IMR-90 (cell line): Measurements from ENCODE around the gene CDK8. TPM values are rescaled to one million over a fixed set of nuclear protein-coding genes. Genes with fewer than 3 reads are reported as not detected.

Experiments
- ATAC-seq: fragments of 200-7000 bp; cut with Tn5 transposase; 2 replicates; pipeline ENCODE4 v1.9.1; 2020; ENCODE audit warnings: low read depth, mild to moderate bottlenecking, moderate library complexity
- BruUV-seq: library from RNA; stranded (reverse); fragments of 400-500 nt; replicated peaks from 2 replicates; lab custom pipeline; 2021; lab: Mats Ljungman, UMichigan
- CTCF ChIA-PET: fragments of 300-600 bp; formaldehyde crosslinking; extraction: SDS; loops from one replicate; lab custom pipeline; 2021; ENCODE audit warnings: antibody characterized with exemption; lab: Yijun Ruan, JAX
- POLR2A ChIA-PET: fragments of 300-600 bp; sonication (Branson Sonifier 250); formaldehyde crosslinking; loops from one replicate; lab custom pipeline; 2022; ENCODE audit warnings: antibody characterized with exemption; ENCODE audit not compliant: unreplicated experiment; lab: Charles Lee
- DNase-seq: peaks from one replicate; pipeline ENCODE4 v3.0.0; 2013
- H2AFZ ChIP-seq: replicated peaks from 2 replicates; pipeline ENCODE3; 2013; ENCODE audit warnings: low read length, mild to moderate bottlenecking; ENCODE audit not compliant: poor library complexity
- H2AK5ac ChIP-seq: 2 replicates; pipeline ENCODE4 v1.6.1; 2013; ENCODE audit warnings: low read depth, low read length, inconsistent platforms
- H2AK9ac ChIP-seq: replicated peaks from 2 replicates; pipeline ENCODE3; 2013; ENCODE audit warnings: mild to moderate bottlenecking, low read depth, low read length, moderate library complexity; ENCODE audit not compliant: poor library complexity
- H2BK120ac ChIP-seq: 2 replicates; pipeline ENCODE4 v1.6.1; 2013; ENCODE audit warnings: low read depth, low read length, inconsistent platforms
- H2BK15ac ChIP-seq: 3 replicates; pipeline ENCODE4 v1.6.1; 2013; ENCODE audit warnings: low read depth, low read length, inconsistent platforms
- H2BK20ac ChIP-seq: 2 replicates; pipeline ENCODE4 v1.6.1; 2013; ENCODE audit warnings: low read depth, mild to moderate bottlenecking, inconsistent platforms, low read length, moderate library complexity
- H2BK5ac ChIP-seq: 2 replicates; pipeline ENCODE4 v1.6.1; 2013; ENCODE audit warnings: mild to moderate bottlenecking, low read depth, low read length, inconsistent platforms; ENCODE audit not compliant: poor library complexity, severe bottlenecking
- H3K14ac ChIP-seq: replicated peaks from 2 replicates; pipeline ENCODE4 v1.6.1; 2013; ENCODE audit warnings: low read depth, low read length, inconsistent platforms
- H3K18ac ChIP-seq: 2 replicates; pipeline ENCODE4 v1.6.1; 2013; ENCODE audit warnings: low read depth, low read length, control low read depth
- H3K23ac ChIP-seq: 2 replicates; pipeline ENCODE4 v1.6.1; 2013; ENCODE audit warnings: low read depth, low read length, inconsistent platforms
- H3K27ac ChIP-seq: 2 replicates; pipeline ENCODE4 v1.5.1; 2013; ENCODE audit warnings: mild to moderate bottlenecking, control low read depth, low read length; ENCODE audit not compliant: insufficient read depth
- H3K27me3 ChIP-seq: 2 replicates; pipeline ENCODE4 v1.6.1; 2013; ENCODE audit warnings: low read length; ENCODE audit not compliant: control insufficient read depth, insufficient read depth
- H3K36me3 ChIP-seq: 2 replicates; pipeline ENCODE4 v1.6.1; 2013; ENCODE audit warnings: low read length, mixed read lengths; ENCODE audit not compliant: control insufficient read depth, insufficient read depth
- H3K4ac ChIP-seq: 2 replicates; pipeline ENCODE4 v1.6.1; 2013; ENCODE audit warnings: low read depth, low read length, inconsistent platforms
- H3K4me1 ChIP-seq: 2 replicates; pipeline ENCODE4 v1.6.1; 2013; ENCODE audit warnings: low read length, mixed read lengths; ENCODE audit not compliant: control insufficient read depth, insufficient read depth
- H3K4me2 ChIP-seq: 2 replicates; pipeline ENCODE4 v1.6.1; 2013; ENCODE audit warnings: low read depth, mild to moderate bottlenecking, control low read depth, low read length, moderate library complexity
- H3K4me3 ChIP-seq: 2 replicates; pipeline ENCODE4 v1.5.1; 2013; ENCODE audit warnings: low read depth, mild to moderate bottlenecking, control low read depth, low read length, moderate library complexity; ENCODE audit not compliant: insufficient read depth
- H3K56ac ChIP-seq: 2 replicates; pipeline ENCODE4 v1.6.1; 2013; ENCODE audit warnings: low read length, inconsistent platforms; ENCODE audit not compliant: insufficient read depth; ENCODE audit errors: extremely low read depth
- H3K79me1 ChIP-seq, 2 experiments: 2 replicates each; pipeline ENCODE4 v1.6.1; 2013; ENCODE audit warnings: low read length in 2 of 2, inconsistent platforms in 1 of 2, low read depth in 1 of 2
- H3K9ac ChIP-seq: 2 replicates; pipeline ENCODE4 v1.6.1; 2013; ENCODE audit warnings: low read depth, low read length, control low read depth
- H3K9me1 ChIP-seq: 2 replicates; pipeline ENCODE4 v1.6.1; 2013; ENCODE audit warnings: low read length, inconsistent platforms; ENCODE audit not compliant: insufficient read depth
- H3K9me3 ChIP-seq: 2 replicates; pipeline ENCODE4 v1.6.1; 2013; ENCODE audit warnings: low read length; ENCODE audit not compliant: control insufficient read depth, insufficient read depth
- H4K20me1 ChIP-seq: 2 replicates; pipeline ENCODE4 v1.6.1; 2013; ENCODE audit warnings: low read length, inconsistent platforms; ENCODE audit not compliant: insufficient read depth
- H4K5ac ChIP-seq: 2 replicates; pipeline ENCODE4 v1.6.1; 2013; ENCODE audit warnings: mild to moderate bottlenecking, low read depth, low read length, control low read depth
- H4K8ac ChIP-seq, 2 experiments: 2 replicates each; pipeline ENCODE4 v1.6.1; 2013; ENCODE audit warnings: low read depth in 2 of 2, low read length in 2 of 2, control low read depth in 1 of 2, inconsistent platforms in 1 of 2
- H4K91ac ChIP-seq: 2 replicates; pipeline ENCODE4 v1.6.1; 2013; ENCODE audit warnings: low read depth, low read length, inconsistent platforms; ENCODE audit not compliant: insufficient read depth
- BHLHE40 ChIP-seq: fragments of 150-350 bp; IDR thresholded peaks from 2 replicates; pipeline ENCODE4 v1.6.1; 2016; ENCODE audit warnings: mild to moderate bottlenecking, low read depth, low read length
- CEBPB ChIP-seq: IDR thresholded peaks from 2 replicates; pipeline ENCODE4 v1.6.1; 2012; ENCODE audit warnings: low read depth, low read length, improper control_type of control experiment
- FOS ChIP-seq: fragments of 150-350 bp; IDR thresholded peaks from 2 replicates; pipeline ENCODE4 v1.6.1; 2016; ENCODE audit warnings: low read depth, low read length
- MAZ ChIP-seq: IDR thresholded peaks from 2 replicates; pipeline ENCODE4 v1.6.1; 2012; ENCODE audit warnings: low read depth, mild to moderate bottlenecking, low read length, improper control_type of control experiment, moderate library complexity, borderline replicate concordance
- MXI1 ChIP-seq: IDR thresholded peaks from 2 replicates; pipeline ENCODE4 v1.6.1; 2012; ENCODE audit warnings: low read depth, mild to moderate bottlenecking, low read length, moderate library complexity, borderline replicate concordance
- NFE2L2 ChIP-seq: fragments of 150-350 bp; IDR thresholded peaks from 2 replicates; pipeline ENCODE4 v1.6.1; 2016; ENCODE audit warnings: low read depth, mild to moderate bottlenecking, low read length
- POLR2A ChIP-seq: IDR thresholded peaks from 2 replicates; pipeline ENCODE4 v1.6.1; 2012; ENCODE audit warnings: mild to moderate bottlenecking, low read depth, low read length
- RAD21 ChIP-seq: IDR thresholded peaks from 2 replicates; pipeline ENCODE4 v1.6.1; 2012; ENCODE audit warnings: low read length, improper control_type of control experiment
- RCOR1 ChIP-seq: IDR thresholded peaks from 2 replicates; pipeline ENCODE4 v1.6.1; 2012; ENCODE audit warnings: mild to moderate bottlenecking, low read length, improper control_type of control experiment; ENCODE audit not compliant: insufficient replicate concordance
- RFX5 ChIP-seq: IDR thresholded peaks from 2 replicates; pipeline ENCODE4 v1.8.0; 2012; ENCODE audit warnings: low read depth, mild to moderate bottlenecking, low read length, moderate library complexity
- SMC3 ChIP-seq: fragments of 150-350 bp; IDR thresholded peaks from 2 replicates; pipeline ENCODE4 v1.6.1; 2016; ENCODE audit warnings: low read depth, mild to moderate bottlenecking, antibody characterized with exemption, low read length, moderate library complexity
- dilution Hi-C: fragments of 300-500 bp; cut with HindIII; formaldehyde crosslinking; loops from one replicate; pipeline ENCODE4 v1.14.3; 2018; ENCODE audit warnings: low sequenced_read_pairs; ENCODE audit not compliant: unreplicated experiment
- in situ Hi-C: fragments of 300-500 bp; cut with MboI; formaldehyde crosslinking; loops from 3 replicates; pipeline ENCODE4 v1.14.3; 2019; ENCODE audit warnings: low sequenced_read_pairs, inconsistent platforms, mixed read lengths
- intact Hi-C: fragments of 100-400 bp; cut with micrococcal nuclease; formaldehyde crosslinking; loops from 2 replicates; pipeline ENCODE4 v1.10.0; 2022
- polyA plus RNA-seq, 3 experiments: library from polyadenylated mRNA; depleted of rRNA; stranded (reverse); fragments of >200 nt; gene quantifications; 2 replicates each; pipeline ENCODE4 v1.2.3, GENCODE V29; 2012; ENCODE audit warnings: low replicate concordance in 1 of 3
- total RNA-seq: library from RNA; depleted of rRNA; stranded (reverse); fragments of >200 nt; gene quantifications from 2 replicates; pipeline ENCODE4 v1.2.3, GENCODE V29; 2012
- TF ChIP-seq, protein P1 (sequence below): conservative IDR thresholded peaks from 2 replicates; pipeline ENCODE4 v1.5.1; 2012; ENCODE audit warnings: mild to moderate bottlenecking, low read depth, low read length, improper control_type of control experiment
- TF ChIP-seq, protein P2 (sequence below): fragments of 150-350 bp; IDR thresholded peaks from 2 replicates; pipeline ENCODE4 v1.6.1; 2016; ENCODE audit warnings: low read depth, mild to moderate bottlenecking, low read length, moderate library complexity, borderline replicate concordance

Gene CDK8
- total and polyA plus RNA-seq, 2 of the 4 experiments (the other 2 are of a cell fraction), result 15.4 to 19.0 TPM

DNA sequence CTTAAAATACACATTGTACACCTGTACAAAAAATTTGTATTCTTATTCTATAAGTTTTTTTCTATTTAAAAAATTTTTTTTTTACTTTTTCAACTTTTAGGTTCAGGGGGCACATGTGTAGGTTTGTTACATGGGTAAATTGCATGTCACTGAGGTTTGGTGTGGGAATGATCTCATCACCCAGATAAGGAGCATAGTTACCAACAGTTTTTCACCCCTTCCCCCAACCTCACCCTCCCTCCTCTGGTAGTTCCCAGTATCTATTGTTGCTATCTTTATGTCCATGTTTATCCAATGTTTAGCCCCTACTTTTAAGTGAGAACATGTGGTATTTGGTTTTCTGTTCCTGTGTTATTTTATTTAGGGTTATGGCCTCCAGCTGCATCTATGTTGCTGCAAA is 89.9 kb downstream of the CDK8 start:
- in situ Hi-C loops (no loop called here), dilution Hi-C loops (no loop called here)
- TF ChIP-seq, protein P1, sequence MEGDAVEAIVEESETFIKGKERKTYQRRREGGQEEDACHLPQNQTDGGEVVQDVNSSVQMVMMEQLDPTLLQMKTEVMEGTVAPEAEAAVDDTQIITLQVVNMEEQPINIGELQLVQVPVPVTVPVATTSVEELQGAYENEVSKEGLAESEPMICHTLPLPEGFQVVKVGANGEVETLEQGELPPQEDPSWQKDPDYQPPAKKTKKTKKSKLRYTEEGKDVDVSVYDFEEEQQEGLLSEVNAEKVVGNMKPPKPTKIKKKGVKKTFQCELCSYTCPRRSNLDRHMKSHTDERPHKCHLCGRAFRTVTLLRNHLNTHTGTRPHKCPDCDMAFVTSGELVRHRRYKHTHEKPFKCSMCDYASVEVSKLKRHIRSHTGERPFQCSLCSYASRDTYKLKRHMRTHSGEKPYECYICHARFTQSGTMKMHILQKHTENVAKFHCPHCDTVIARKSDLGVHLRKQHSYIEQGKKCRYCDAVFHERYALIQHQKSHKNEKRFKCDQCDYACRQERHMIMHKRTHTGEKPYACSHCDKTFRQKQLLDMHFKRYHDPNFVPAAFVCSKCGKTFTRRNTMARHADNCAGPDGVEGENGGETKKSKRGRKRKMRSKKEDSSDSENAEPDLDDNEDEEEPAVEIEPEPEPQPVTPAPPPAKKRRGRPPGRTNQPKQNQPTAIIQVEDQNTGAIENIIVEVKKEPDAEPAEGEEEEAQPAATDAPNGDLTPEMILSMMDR, result no peak
- TF ChIP-seq MXI1, result no peak
- TF ChIP-seq, protein P2, sequence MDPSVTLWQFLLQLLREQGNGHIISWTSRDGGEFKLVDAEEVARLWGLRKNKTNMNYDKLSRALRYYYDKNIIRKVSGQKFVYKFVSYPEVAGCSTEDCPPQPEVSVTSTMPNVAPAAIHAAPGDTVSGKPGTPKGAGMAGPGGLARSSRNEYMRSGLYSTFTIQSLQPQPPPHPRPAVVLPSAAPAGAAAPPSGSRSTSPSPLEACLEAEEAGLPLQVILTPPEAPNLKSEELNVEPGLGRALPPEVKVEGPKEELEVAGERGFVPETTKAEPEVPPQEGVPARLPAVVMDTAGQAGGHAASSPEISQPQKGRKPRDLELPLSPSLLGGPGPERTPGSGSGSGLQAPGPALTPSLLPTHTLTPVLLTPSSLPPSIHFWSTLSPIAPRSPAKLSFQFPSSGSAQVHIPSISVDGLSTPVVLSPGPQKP, result no peak
- no peak for TF ChIP-seq CEBPB
- TF ChIP-seq SMC3, result no peak
- TF ChIP-seq RCOR1, result no peak
- no peak for TF ChIP-seq MAZ
- TF ChIP-seq RFX5, result no peak
- no peak for TF ChIP-seq BHLHE40
- TF ChIP-seq NFE2L2, result no peak
- no peak for TF ChIP-seq FOS
- TF ChIP-seq POLR2A, result no peak
- no peak for TF ChIP-seq RAD21

More for the DNA sequence above, 89.9 kb downstream of the CDK8 start:
- Histone ChIP-seq H4K91ac (no peak overlapping the region), H2AK9ac (no peak overlapping the region), H2AK5ac (no peak overlapping the region), H3K4me1 (no peaks in the 10 kb centered on the region), H3K9ac (no peak overlapping the region), H3K9me1 (0 out of 2 replicates have a peak, but pooled peaks cover 2% of the 10 kb centered on the region), H3K27ac (no peak overlapping the region), H3K14ac (no peak overlapping the region), H3K4me3 (no peak overlapping the region), H2BK5ac (no peak overlapping the region), H3K4me2 (no peak overlapping the region), H2BK15ac (no peak overlapping the region), H3K23ac (no peak overlapping the region), H2BK20ac (no peak overlapping the region), H2BK120ac (no peak overlapping the region), H2AFZ (no peak overlapping the region), H3K79me1 (peaks cover 12 to 14% of the 10 kb centered on the region in 2 experiments), H4K5ac (no peak overlapping the region), H3K18ac (no peak overlapping the region), H3K56ac (no peak overlapping the region), H3K36me3 (no peaks in the 10 kb centered on the region), H3K9me3 (no peaks in the 10 kb centered on the region), H3K27me3 (no peaks in the 10 kb centered on the region), H4K20me1 (no peaks in the 10 kb centered on the region), H4K8ac (no peak overlapping the region), H3K4ac (no peak overlapping the region)
- intact Hi-C loops, result loop anchor here (10.0 kb wide), 1 partner anchor 79 kb away; no protein-coding TSS in a partner anchor
- DNase-seq (no peak), ATAC-seq (no peak)
- CTCF ChIA-PET, result no interaction called here
- no TSS peak for BruUV-seq
- POLR2A ChIA-PET, result no interaction called here
